DMS153 treated with DMSO at 0.1 percent for 48 hours (cell line): ENCODE data around the gene HAUS5.
"Not testable (repeated sequence)": the region's sequence is repeated elsewhere in the genome, so short reads cannot be mapped to it uniquely, and the experiment has no call there.

Experiments
- DNase-seq: peaks from one replicate; lab custom pipeline; 2025; ENCODE audit not compliant: unreplicated experiment; lab: John Stamatoyannopoulos, UW

Gene HAUS5

DNA sequence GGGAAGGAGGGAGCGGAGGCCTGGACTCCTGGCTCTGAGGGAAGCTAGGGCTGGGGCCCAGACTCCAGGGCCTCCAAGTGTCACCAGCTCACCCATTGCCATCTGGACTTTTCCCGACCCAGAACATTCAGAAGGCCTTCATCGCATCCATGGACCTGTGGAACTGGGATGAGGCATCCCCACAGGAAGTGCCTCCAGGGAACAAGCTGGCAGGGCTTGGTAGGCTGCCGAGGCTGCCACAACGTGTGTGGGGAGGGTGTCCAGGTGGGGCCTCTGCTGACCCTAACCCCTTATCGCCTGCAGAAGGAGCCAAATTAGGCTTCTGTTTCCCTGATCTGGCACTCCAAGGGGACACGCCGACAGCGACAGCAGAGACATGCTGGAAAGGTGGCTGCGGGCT lies 29.8 kb downstream of the HAUS5 start:
- DNase-seq: no peak

DNA sequence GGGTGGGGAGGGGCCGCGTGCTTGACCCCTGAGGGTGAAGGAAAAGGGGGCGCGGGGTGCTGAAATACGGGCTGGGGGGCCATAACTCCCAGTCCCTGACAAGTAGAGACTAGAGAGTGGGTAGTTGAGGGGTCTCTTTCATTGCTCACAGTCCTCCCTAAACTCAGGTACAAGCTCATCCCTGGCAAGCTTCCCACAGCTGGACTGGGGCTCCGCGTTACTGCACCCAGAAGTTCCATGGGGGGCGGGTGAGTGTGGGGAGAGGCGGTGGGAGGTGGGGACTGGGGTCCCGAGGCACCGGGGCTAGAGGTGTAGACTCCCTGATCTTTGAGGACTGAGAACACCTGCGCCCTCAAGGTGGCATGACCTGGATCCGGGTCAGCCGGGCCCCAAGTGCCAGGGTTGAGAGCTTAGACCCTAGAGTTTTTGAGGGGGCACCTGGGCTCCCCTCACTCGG lies 30.3 kb downstream of the HAUS5 start:
- no peak for DNase-seq

DNA sequence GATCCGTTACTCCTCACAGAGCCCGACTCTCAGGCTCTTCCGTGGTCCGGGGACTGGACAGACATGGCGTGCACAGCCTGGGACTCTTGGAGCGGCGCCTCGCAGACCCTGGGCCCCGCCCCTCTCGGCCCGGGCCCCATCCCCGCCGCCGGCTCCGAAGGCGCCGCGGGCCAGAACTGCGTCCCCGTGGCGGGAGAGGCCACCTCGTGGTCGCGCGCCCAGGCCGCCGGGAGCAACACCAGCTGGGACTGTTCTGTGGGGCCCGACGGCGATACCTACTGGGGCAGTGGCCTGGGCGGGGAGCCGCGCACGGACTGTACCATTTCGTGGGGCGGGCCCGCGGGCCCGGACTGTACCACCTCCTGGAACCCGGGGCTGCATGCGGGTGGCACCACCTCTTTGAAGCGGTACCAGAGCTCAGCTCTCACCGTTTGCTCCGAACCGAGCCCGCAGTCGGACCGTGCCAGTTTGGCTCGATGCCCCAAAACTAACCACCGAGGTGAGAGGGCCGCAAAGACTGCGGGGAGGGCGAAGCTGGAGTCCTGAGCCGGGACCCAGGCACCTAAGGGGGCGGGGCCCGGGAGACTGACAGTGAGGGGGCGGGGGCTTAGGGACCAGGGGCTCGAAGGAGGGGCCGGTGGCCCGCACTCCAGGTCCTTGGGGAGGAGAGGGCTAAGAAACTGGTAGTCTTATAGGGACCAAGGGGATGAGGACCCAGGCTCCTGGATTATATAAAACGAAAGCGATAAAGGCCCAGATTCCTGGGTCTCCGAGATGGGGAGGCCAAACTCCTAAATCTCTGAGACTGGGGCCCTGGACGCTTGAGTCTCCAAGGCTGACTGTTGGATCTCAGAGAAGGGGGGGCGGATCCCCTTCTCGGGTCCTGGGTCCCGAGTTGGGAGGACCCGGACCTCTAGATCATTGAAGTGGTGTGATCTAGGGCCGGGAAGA lies 31.0 kb downstream of the HAUS5 start:
- DNase-seq: peak; percentile 66

DNA sequence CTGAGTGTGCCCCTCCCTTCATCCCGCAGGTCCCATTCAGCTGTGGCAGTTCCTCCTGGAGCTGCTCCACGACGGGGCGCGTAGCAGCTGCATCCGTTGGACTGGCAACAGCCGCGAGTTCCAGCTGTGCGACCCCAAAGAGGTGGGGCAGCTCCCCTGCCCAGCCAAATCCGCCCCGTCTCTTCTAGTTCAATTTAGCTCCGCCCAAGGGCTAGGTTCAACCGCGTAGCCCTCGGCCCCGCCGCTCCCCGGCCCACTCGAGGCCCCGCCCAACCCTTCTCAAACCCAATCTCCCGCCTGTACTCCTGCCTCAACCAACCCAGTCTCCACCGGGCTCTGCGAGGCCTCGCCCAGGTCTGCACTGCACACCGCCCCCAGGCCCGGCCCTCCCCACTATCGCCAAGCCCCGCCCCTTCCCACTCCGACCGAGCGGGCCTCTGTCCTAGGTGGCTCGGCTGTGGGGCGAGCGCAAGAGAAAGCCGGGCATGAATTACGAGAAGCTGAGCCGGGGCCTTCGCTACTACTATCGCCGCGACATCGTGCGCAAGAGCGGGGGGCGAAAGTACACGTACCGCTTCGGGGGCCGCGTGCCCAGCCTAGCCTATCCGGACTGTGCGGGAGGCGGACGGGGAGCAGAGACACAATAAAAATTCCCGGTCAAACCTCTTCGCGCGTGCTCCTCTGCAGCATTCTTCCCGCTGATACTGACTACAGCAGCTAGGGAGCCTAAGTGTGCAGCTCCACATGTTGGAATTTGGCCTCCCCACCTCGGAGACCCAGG lies 31.9 kb downstream of the HAUS5 start:
- peak; percentile 90 for DNase-seq

DNA sequence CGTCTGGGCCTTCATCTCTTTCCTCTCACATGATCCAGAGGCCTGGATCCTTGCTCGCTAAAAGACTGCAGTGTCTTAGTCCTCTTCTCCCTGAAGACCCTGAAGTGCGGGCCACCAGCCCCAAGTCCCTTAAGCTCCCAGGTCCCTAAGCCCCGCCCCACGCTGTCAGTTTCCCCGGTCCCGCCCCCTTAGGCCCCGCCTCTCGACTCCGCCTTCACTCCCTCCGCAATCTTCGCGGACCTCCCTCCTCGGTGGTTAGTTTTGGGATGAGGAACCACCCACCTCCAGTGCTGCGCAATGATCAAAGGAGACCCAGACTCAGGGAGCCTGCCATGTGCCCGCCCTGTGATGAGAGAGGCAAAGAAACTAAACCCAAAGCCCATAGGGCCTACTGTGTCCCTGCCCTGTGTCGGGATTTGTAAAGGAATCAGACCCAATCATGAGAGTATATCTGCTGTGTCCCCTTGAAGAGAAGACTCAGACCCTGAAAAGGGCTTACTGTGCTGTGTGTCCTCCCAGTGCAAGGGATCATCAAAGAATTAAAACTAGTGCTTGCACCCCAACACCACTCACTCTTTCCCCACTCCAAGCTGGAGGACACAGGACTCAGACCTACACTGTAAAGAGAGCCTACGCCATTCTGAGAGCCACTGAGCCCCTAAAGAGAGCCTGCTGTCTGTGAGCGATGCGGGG lies 32.6 kb downstream of the HAUS5 start:
- peak; percentile 51 for DNase-seq

DNA sequence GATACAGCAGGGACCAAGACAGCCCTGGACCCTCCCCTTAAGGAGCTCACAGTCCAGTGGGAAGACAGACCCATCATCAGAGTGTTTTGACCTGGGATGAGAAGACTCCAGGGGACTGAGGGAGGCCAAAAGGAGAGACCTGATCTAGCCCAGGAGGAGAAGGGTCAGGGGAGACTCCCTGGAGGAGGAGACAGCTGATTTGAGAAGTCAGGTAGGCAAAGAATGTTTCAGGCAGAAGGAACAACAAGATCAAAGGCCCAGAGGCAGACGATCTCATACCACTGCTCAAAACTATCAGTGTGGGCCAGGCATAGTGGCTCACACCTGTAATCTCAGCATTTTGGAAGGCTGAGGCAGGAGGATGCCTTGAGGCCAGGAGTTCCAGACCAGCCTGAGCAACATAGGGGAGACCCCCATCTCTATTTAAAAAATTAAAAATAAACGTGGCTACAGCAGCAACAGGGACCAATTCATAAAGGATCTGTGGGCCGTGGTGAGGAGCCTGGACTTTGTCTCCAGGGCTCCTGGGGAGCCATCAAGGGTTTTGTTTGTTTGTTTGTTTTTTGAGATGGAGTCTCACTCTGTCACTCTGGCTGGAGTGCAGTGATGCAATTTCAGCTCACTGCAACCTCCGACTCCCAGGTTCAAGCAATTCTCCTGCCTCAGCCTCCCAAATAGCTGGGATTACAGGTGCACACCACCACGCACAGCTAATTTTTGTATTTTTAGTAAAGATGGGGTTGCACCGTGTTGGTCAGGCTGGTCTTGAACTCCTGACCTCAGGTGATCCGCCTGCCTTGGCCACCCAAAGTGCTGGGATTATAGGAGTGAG lies 33.4 kb downstream of the HAUS5 start:
- DNase-seq: no peak

DNA sequence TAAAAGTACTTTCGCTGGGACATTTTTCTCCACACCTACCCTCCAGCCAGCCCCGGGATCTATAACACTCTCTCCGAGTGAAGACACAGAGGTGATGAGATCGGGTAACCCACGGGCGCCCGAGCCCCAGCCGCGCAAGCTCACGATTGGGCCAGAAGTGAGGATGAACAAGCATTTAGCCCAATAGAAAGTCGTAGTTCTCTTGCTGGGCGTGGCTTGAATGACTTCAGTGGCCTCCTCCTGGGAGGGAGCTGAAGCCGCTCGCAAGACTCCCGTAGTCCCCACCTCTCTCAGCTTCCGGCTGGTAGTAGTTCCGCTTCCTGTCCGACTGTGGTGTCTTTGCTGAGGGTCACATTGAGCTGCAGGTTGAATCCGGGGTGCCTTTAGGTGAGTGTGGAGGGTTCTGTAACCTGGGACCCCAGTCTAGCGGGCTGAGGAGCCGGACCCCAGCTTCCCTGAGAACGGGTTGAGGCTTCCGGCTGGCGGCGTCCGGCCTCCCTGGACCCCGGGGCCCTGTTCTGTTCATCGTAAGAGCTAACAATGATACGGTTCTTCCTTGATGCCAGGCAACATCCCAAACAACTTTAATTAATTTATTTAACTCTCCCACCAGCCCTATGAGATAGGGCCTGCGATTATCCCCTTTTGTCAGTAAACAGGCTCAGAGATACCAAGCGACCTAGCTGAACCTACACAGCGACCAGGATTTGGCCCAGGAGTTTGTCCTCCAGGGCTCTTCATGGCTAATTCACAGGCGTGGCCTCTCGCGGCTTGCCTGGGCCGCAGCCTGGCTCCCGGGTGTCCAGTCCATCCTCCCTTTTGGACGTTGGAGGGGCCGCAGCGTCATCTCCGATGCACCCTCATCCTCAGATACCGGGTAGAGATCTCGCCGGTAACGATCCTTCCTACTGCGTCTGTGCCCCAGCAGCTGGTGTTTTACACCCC lies 35.8 kb downstream of the HAUS5 start, which contains the start of gene COX6B1:
Gene COX6B1, plus strand, starts transcription at position 307 of the 945 bp plus-strand sequence. CDS start 2,921 bp downstream, outside the sequence.
- peak; percentile 97 for DNase-seq

DNA sequence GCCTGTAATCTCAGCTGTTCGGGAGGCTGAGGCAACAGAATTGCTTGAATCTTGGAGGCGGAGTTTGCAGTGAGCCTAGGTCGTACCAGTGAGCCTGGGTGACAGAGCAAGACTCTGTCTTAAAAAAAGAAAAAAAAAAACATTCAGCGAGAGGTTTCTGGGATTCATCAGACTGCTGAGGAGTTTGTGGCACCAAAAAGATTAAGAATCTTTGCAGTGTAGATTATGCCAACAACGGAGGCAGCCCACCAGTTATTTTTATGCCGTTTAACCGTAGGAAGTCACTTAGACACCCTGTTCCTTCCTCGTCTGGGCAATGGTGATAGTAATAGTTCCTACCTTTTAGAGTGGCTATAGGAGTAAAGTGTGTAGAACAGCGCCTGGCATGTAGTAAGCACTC lies 38.0 kb downstream of the HAUS5 start:
- no peak for DNase-seq

DNA sequence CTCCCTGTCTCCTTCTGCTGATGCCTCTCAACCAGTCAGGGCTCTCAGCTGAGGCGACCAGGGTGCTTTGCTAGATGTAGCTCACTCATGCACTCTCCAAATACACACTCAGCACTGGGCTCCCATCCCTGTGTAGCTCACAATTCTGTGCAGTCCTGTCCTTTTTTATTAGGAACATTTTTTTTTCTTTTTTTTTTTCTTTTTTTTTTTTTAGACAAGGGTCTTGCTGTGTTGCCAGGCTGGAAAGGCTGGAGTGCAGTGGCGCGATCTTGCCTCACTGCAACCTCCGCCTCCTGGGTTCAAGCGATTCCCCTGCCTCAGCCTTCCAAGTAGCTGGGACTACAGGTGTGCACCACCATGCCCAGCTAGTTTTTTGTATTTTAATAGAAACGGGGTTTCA lies 42.3 kb downstream of the HAUS5 start:
- not testable (repeated sequence) for DNase-seq

DNA sequence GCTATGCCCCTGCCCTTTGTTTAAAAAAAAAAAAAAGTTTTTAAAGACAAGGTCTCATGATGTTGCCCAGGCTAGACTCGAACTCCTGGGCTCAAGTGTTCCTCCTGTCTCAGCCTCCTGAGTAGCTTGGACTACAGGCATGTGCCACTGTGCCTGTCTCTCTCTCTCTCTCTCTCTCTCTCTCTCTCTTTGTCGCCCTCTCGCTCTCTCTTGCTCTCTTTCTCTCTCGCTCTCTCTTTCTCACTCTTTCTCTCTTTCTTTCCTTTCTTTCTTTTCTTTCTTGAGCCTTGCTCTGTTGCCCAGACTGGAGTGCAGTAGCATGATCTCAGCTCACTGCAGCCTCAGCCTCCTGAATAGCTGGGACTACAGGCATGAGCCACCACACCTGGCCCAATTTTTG lies 43.1 kb downstream of the HAUS5 start:
- no peak for DNase-seq

DNA sequence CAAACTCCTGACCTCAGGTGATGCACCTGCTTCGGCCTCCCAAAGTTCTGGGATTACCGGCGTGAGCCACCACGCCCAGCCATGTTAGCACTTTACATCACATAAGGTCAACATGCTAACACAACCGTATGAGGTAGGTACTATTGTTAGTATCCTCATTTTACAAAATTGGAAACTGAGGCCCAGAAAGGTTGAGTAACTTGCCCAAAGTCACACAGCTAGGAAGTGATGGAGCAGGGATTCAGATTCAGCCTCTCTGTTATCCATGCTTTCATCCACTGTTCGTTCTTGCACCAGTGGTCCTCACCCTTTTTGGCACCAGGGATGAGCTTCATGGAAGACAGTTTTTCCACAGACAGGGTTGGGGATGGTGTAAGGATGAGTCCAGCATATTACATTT lies 44.2 kb downstream of the HAUS5 start:
- no peak for DNase-seq

DNA sequence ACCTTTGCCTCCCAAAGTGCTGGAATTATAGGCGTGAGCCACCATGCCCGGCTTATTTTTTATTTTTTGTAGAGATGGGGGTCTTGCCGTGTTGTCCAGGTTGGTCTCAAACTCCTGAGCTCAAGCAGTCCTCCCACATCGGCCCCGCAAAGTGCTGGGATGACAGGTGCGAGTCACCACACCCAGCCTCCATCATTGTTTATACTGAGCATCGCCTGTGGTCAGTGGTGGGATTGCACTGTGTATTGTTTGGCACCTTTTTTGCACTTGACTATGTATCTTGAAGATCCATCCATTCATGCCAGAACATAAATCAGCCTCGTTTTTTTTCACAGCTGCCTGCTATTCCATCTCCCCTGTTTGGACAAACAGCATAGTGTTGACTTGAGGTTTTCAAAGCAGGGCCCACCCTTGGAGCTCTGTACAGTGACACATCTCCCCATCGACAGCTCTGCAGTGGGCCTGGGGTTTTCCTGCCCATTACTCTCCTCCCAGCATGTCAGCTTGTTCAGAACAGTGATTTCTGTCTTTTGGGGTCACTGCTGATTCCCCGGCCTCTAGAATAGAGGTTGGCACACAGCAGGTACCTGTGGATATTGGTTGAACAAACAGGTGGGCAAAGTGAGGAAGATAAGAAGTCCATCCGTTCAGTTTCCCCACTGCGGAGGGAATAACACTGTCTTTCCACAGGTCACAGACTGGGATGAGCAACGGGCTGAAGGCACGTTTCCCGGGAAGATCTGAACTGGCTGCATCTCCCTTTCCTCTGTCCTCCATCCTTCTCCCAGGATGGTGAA lies 45.6 kb downstream of the HAUS5 start:
- no peak for DNase-seq

DNA sequence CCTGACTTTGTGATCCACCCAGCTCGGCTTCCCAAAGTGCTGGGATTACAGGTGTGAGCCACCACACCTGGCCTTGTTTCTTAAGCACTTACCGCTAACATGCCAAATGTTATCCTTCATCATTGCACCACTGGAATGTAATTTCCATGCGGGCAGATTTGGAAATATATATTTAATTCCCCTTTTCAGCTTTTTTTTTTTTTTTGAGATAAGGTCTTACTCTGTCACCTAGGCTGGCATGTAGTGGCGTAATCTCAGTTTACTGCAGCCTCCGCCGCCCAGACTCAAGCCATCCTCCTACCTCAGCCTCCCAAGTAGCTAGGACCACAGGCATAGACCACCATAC lies 49.4 kb downstream of the HAUS5 start:
- DNase-seq: no peak

DNA sequence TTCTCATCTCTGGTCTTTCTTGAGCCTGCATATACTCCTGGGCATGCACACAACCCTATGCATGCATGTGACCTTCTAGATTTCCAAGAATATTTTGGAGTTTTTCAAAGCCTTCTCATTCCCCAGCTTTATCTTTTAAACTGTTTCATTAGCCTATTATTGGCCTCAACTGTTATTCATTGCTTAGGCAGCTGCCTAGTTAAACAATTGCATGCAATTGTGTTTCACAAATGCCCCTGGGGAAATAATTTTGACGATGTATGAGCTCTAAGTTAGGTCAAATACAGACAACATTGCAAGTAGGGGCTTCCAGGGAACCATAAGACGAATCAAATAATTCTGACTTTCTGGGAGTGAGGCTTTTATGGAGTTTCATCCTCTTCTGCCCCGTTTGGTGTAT lies 51.4 kb downstream of the HAUS5 start:
- DNase-seq: no peak

DNA sequence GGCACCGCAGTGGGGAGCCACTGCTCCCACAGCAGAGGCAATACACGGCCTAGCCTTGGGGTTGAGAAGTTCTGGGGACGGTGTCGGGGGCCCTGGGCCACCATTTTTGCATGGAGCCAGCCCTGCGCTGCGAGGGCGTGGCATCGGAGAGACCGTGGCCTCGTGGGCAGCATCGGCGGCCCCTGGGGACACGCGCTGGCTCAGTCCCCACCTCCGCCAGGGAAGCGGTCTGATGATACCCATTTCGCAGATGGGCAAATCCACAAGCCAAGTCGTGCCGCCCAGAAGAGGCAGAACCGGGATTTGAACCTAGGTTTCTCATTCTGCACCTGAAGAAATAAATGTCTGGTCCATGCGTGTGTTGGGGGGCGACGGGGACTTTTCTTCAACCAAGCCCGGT lies 52.6 kb downstream of the HAUS5 start:
- no peak for DNase-seq

DNA sequence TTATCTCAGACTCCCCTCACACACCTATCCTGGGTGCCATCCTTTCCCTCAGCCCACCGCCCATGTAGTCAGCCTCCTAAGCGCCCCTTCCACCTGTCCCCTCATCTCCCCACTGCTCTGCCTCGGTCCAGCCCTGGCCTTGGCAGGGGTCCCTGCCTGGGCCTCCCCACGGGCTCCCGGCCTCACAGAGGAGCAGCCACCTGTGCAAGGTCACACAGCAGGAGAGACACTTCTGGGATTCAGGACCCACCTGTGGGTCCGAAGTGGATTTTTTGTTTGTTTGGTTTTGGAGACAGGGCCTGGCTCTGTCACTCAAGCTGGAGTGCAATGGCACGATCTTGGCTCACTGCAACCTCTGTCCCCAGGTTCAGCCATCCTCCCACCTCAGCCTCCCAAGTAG lies 53.1 kb downstream of the HAUS5 start:
- no peak for DNase-seq

DNA sequence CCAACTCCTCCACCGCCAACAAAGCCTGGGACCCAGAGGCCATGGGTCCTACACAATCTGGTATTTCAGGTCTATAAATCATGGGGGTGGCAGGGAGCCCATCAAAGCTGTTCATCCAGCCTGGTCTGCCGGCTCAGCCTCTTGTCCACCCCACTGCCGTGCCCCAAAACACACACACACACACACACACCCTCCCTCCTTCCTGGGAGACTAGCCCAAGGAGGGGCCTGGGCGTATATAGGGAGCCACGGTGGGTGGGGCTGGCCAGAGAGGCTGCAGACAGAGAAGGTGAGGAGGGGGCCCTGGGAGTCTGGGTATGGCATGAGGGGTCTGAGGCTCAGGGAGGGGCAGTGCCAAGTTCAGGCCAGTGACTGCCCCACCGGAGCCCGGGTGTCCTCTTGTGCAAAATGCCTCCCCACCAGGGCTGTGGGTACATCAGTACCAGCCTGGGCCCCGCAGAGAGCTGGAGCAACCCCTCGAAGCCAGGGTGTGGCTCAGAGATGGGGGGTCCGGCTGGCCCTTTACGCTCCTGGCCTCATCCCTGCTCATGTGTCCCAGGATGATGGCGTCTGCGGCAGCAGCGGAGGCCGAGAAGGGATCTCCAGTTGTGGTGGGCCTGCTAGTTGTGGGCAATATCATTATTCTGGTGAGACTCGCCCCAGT lies 53.8 kb downstream of the HAUS5 start, which contains the start of gene UPK1A:
Gene UPK1A, plus strand, starts transcription at position 267 of the 663 bp plus-strand sequence. Its CDS starts 296 bp downstream, at position 563.
- no peak for DNase-seq

DNA sequence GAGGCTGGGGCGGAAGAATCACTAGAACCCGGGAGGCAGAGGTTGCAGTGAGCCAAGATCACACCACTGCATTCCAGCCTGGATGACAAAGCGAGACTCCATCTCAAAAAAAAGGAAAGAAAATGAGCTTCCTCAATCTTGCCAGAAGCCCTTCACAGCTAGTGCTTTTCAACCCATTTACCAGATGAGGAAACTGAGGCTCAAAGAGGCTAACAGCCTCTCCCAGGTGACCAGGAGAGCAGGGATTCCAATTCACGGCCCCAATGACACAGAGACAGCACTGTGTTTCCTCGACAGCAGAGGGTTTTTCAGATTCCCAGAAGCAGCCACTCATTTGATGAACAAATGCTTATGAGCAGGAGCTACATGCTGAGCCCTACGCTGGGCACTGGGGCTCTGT lies 57.0 kb downstream of the HAUS5 start:
- DNase-seq: no peak
